SK-N-SH treated with all-trans-retinoic acid at 6 μM for 48 hours (cell line): Measurements from ENCODE around the gene GNAT2.

Experiments used
- ESRRG ChIP-seq: fragments of 250-450 bp; sonication (Bioruptor Pico); IDR thresholded peaks from 2 replicates; pipeline ENCODE4 v1.6.1; 2021; ENCODE audit warnings: mild to moderate bottlenecking
- TF ChIP-seq, protein P1 (sequence below): fragments of 250-450 bp; sonication (Bioruptor Pico); IDR thresholded peaks from 2 replicates; pipeline ENCODE4 v1.5.1; 2021; ENCODE audit warnings: mild to moderate bottlenecking, moderate library complexity

DNA sequence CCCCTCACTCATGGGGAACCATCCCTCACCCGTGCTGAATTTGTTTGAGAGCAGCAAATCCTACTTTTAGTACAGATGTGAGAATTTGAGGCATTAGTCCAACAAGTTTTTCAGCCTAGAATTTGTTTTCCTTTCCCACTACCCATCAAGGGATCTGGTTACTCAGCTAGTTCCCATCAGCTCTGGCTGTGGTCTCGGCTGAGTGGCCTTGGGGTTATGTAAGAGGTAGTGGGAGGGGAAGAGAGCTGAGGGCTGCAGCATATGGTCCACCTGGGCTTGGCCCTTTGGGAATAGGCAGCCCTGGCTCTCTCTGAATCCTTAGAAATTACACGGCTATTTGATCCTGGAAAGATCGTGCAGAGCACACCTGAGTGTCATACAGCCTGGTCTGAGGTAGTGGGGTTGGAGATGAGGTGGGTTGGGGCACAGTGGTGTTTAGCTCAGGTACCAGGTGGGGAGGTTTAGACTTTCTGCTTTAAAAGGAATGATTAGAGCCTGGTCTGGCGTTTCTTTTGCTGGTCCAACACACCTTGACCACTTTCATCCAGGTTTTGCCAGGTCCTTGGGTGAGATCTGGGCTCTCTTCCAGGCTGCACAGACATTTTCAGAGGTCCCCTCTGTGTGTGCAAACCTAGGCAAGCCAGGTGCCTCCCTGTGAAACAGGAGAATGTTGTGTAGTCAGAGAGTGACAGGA lies 40.7 kb upstream of the GNAT2 start:
- TF ChIP-seq, protein P1, sequence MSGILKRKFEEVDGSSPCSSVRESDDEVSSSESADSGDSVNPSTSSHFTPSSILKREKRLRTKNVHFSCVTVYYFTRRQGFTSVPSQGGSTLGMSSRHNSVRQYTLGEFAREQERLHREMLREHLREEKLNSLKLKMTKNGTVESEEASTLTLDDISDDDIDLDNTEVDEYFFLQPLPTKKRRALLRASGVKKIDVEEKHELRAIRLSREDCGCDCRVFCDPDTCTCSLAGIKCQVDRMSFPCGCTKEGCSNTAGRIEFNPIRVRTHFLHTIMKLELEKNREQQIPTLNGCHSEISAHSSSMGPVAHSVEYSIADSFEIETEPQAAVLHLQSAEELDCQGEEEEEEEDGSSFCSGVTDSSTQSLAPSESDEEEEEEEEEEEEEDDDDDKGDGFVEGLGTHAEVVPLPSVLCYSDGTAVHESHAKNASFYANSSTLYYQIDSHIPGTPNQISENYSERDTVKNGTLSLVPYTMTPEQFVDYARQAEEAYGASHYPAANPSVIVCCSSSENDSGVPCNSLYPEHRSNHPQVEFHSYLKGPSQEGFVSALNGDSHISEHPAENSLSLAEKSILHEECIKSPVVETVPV (CRISPR knock-in tag), result no peak
- no peak for TF ChIP-seq ESRRG (CRISPR knock-in tag)
